Measurements from ENCODE around the gene ATP12A.

GRCh38 chr13:24742977-24743376 lies 62.8 kb downstream of the ATP12A start:
- no peak for TF ChIP-seq RCOR1 (IDR thresholded peaks at IDR 0.05; ENCODE audit: low read depth, low read length)
- TF ChIP-seq CTCF (IDR thresholded peaks at IDR 0.05): no peak
- TF ChIP-seq CHD2 (IDR thresholded peaks at IDR 0.05; ENCODE audit: low read length, partially characterized antibody): no peak
- no peak for TF ChIP-seq ZNF302 (CRISPR knock-in tag; IDR thresholded peaks at IDR 0.05)
- TF ChIP-seq KDM1A (IDR thresholded peaks at IDR 0.05; ENCODE audit: low read depth): no peak
- no peak for TF ChIP-seq POLR2A (IDR thresholded peaks at IDR 0.05; ENCODE audit: low read length)
- TF ChIP-seq SREBF2 (IDR thresholded peaks at IDR 0.05): no peak
